H9 (cell line): Measurements from ENCODE around the gene STRN. TPM values are rescaled to one million over a fixed set of nuclear protein-coding genes. Genes with fewer than 3 reads are reported as not detected.
"Not testable (repeated sequence)": the region's sequence is repeated elsewhere in the genome, so short reads cannot be mapped to it uniquely, and the experiment has no call there.

ENCODE experiments used
- DNase-seq: peaks from one replicate; pipeline ENCODE4 v3.0.0-alpha.2; 2017
- H2AFZ ChIP-seq: one replicate; pipeline ENCODE4 v1.6.1; 2013; ENCODE audit warnings: mild to moderate bottlenecking, low read length, control low read depth, moderate library complexity
- H2AK5ac ChIP-seq: 2 replicates; pipeline ENCODE4 v1.6.1; 2013; ENCODE audit warnings: low read length, control low read depth, mixed read lengths; ENCODE audit not compliant: insufficient read length
- H2BK120ac ChIP-seq: one replicate; pipeline ENCODE4 v1.6.1; 2013; ENCODE audit warnings: low read depth, mild to moderate bottlenecking, low read length, control low read depth, inconsistent platforms; ENCODE audit not compliant: poor library complexity, severe bottlenecking
- H2BK12ac ChIP-seq: 2 replicates; pipeline ENCODE4 v1.6.1; 2013; ENCODE audit warnings: low read length, control low read depth, mixed read lengths, low read depth; ENCODE audit not compliant: insufficient read length
- H2BK15ac ChIP-seq: 2 replicates; pipeline ENCODE4 v1.6.1; 2013; ENCODE audit warnings: low read depth, low read length, control low read depth
- H2BK20ac ChIP-seq: one replicate; pipeline ENCODE4 v1.6.1; 2013; ENCODE audit warnings: low read depth, mild to moderate bottlenecking, low read length, control low read depth, inconsistent platforms; ENCODE audit not compliant: poor library complexity, severe bottlenecking
- H2BK5ac ChIP-seq: 2 replicates; pipeline ENCODE4 v1.6.1; 2013; ENCODE audit warnings: low read length, control low read depth, mixed read lengths; ENCODE audit not compliant: insufficient read length
- H3K14ac ChIP-seq: 2 replicates; pipeline ENCODE4 v1.6.1; 2013; ENCODE audit warnings: low read length, control low read depth; ENCODE audit not compliant: insufficient read depth
- H3K18ac ChIP-seq: 2 replicates; pipeline ENCODE4 v1.6.1; 2013; ENCODE audit warnings: low read depth, mild to moderate bottlenecking, mixed read lengths, low read length, control low read depth; ENCODE audit not compliant: insufficient read length
- H3K23ac ChIP-seq: 2 replicates; pipeline ENCODE4 v1.6.1; 2013; ENCODE audit warnings: low read length, control low read depth, mixed read lengths, low read depth; ENCODE audit not compliant: insufficient read length
- H3K23me2 ChIP-seq: 2 replicates; pipeline ENCODE4 v1.6.1; 2013; ENCODE audit warnings: low read depth, mild to moderate bottlenecking, mixed read lengths, low read length, control low read depth; ENCODE audit not compliant: insufficient read length, poor library complexity, severe bottlenecking
- H3K27ac ChIP-seq: 2 replicates; pipeline ENCODE4 v1.5.1; 2013; ENCODE audit warnings: low read length, control low read depth, mixed read lengths, low read depth; ENCODE audit not compliant: insufficient read length
- H3K27me3 ChIP-seq: 2 replicates; pipeline ENCODE4 v1.6.1; 2013; ENCODE audit warnings: low read length, control low read depth, inconsistent platforms; ENCODE audit not compliant: insufficient read depth
- H3K4ac ChIP-seq: 2 replicates; pipeline ENCODE4 v1.6.1; 2013; ENCODE audit warnings: low read depth, mild to moderate bottlenecking, control low read depth, inconsistent platforms, low read length, moderate library complexity
- H3K4me1 ChIP-seq: 2 replicates; pipeline ENCODE4 v1.6.1; 2013; ENCODE audit warnings: low read length, control low read depth, inconsistent platforms; ENCODE audit not compliant: insufficient read depth
- H3K4me2 ChIP-seq: 2 replicates; pipeline ENCODE4 v1.6.1; 2013; ENCODE audit warnings: low read length, control low read depth, mixed read lengths; ENCODE audit not compliant: insufficient read length, insufficient read depth
- H3K56ac ChIP-seq: 2 replicates; pipeline ENCODE4 v1.6.1; 2013; ENCODE audit warnings: low read depth, mild to moderate bottlenecking, mixed read lengths, low read length, control low read depth; ENCODE audit not compliant: insufficient read length
- H3K79me1 ChIP-seq: 2 replicates; pipeline ENCODE4 v1.6.1; 2013; ENCODE audit warnings: low read depth, mild to moderate bottlenecking, moderate library complexity, low read length, control low read depth, inconsistent platforms; ENCODE audit not compliant: insufficient read depth, poor library complexity, severe bottlenecking
- H3K79me2 ChIP-seq: 2 replicates; pipeline ENCODE4 v1.6.1; 2013; ENCODE audit warnings: low read length, control low read depth, inconsistent platforms; ENCODE audit not compliant: insufficient read depth
- H3K9ac ChIP-seq: 2 replicates; pipeline ENCODE4 v1.6.1; 2013; ENCODE audit warnings: low read length, control low read depth, mixed read lengths; ENCODE audit not compliant: insufficient read length; ENCODE audit errors: extremely low read depth
- H3K9me3 ChIP-seq: one replicate; pipeline ENCODE4 v1.6.1; 2013; ENCODE audit warnings: low read depth, low read length, inconsistent platforms; ENCODE audit not compliant: control insufficient read depth
- H3T11ph ChIP-seq: one replicate; pipeline ENCODE4 v1.6.1; 2013; ENCODE audit warnings: mild to moderate bottlenecking, low read length, control low read depth, inconsistent platforms
- H4K20me1 ChIP-seq: one replicate; pipeline ENCODE4 v1.6.1; 2013; ENCODE audit not compliant: control insufficient read depth, insufficient read length, insufficient read depth
- H4K5ac ChIP-seq: 2 replicates; pipeline ENCODE4 v1.6.1; 2013; ENCODE audit warnings: low read depth, mild to moderate bottlenecking, mixed read lengths, low read length, control low read depth; ENCODE audit not compliant: insufficient read length
- H4K8ac ChIP-seq: replicated peaks from 2 replicates; pipeline ENCODE4 v1.6.1; 2013; ENCODE audit warnings: low read length, control low read depth, mixed read lengths, low read depth; ENCODE audit not compliant: insufficient read length
- H4K91ac ChIP-seq: 2 replicates; pipeline ENCODE4 v1.6.1; 2013; ENCODE audit warnings: low read depth, mild to moderate bottlenecking, moderate library complexity, mixed read lengths, low read length, control low read depth; ENCODE audit not compliant: insufficient read length
- H3K27ac Mint-ChIP-seq, 3 experiments: 2 replicates in 2 of 3; 3 replicates in 1 of 3; pipeline ENCODE4 v1.8.0; 2020 to 2021; ENCODE audit warnings: mixed read lengths in 3 of 3, mild to moderate bottlenecking in 1 of 3, moderate library complexity in 1 of 3
- H3K27me3 Mint-ChIP-seq: 2 replicates; pipeline ENCODE4 v1.8.0; 2021; ENCODE audit warnings: low read depth, mild to moderate bottlenecking, moderate library complexity, mixed read lengths
- H3K36me3 Mint-ChIP-seq, 3 experiments: 2 replicates in 2 of 3; 3 replicates in 1 of 3; pipeline ENCODE4 v1.8.0; 2020 to 2021; ENCODE audit warnings: low read depth in 3 of 3, mixed read lengths in 3 of 3; ENCODE audit not compliant: insufficient read depth in 1 of 3
- H3K4me1 Mint-ChIP-seq, 2 experiments: 2 replicates each; pipeline ENCODE4 v1.8.0; 2020; ENCODE audit warnings: mixed read lengths in 2 of 2
- H3K4me3 Mint-ChIP-seq, 2 experiments: 2 replicates in 1 of 2; 3 replicates in 1 of 2; pipeline ENCODE4 v1.8.0; 2020 to 2021; ENCODE audit warnings: mild to moderate bottlenecking in 2 of 2, mixed read lengths in 2 of 2, moderate library complexity in 1 of 2
- H3K9me3 Mint-ChIP-seq, 2 experiments: 2 replicates in 1 of 2; 3 replicates in 1 of 2; pipeline ENCODE4 v1.8.0; 2020; ENCODE audit warnings: mild to moderate bottlenecking in 2 of 2, mixed read lengths in 2 of 2, moderate library complexity in 1 of 2
- WGBS: extraction: QIAGEN DNeasy Blood & Tissue Kit; methylation state at CpG from one replicate; pipeline ENCODE4 v1.1.7; 2013; ENCODE audit warnings: missing lambda C conversion rate, low lambda C conversion rate, mixed read lengths; ENCODE audit not compliant: insufficient read length; ENCODE audit errors: extremely low coverage; 5-methylcytosine and 5-hydroxymethylcytosine counted together
- total RNA-seq: library from RNA; stranded (reverse); gene quantifications from 2 replicates; pipeline ENCODE4 v1.2.1, GENCODE V29; 2021

The STRN gene
- total RNA-seq, 1 experiment from 2014 or later: 31.7 TPM

- not testable (repeated sequence) for H3K27me3 Mint-ChIP-seq, H2BK5ac ChIP-seq, H2BK12ac ChIP-seq, H4K91ac ChIP-seq, H3K79me2 ChIP-seq, H4K8ac ChIP-seq, H2BK20ac ChIP-seq, H3K27me3 ChIP-seq, H4K5ac ChIP-seq, H3K27ac ChIP-seq, H3K9me3 ChIP-seq, H3K4me3 Mint-ChIP-seq, H2BK15ac ChIP-seq, H2AFZ ChIP-seq, H3K4ac ChIP-seq, H3K23ac ChIP-seq, H3K23me2 ChIP-seq, H4K20me1 ChIP-seq, H3T11ph ChIP-seq, H3K4me1 ChIP-seq, H3K56ac ChIP-seq, H3K9me3 Mint-ChIP-seq, H3K4me2 ChIP-seq, H3K14ac ChIP-seq, H3K18ac ChIP-seq, H2BK120ac ChIP-seq, H2AK5ac ChIP-seq, DNase-seq, H3K9ac ChIP-seq, H3K79me1 ChIP-seq
- peaks cover 25 to 30% of the 10 kb centered on the region in 2 experiments for H3K4me1 Mint-ChIP-seq
- H3K36me3 Mint-ChIP-seq: peaks cover 8 to 18% (median 18%) of the 10 kb centered on the region in 3 experiments; a peak in 6 of 7 replicates
- H3K27ac Mint-ChIP-seq: peak overlapping the region; percentile 14 to 94 (median 59); a peak in 5 of 7 replicates
- WGBS: no CpG with 5 or more reads among the region's 5 CpGs
Measured at GRCh38 chr2:36926175-36927132, 39.9 kb downstream of the STRN start.

GRCh38 chr2:36922629-36923028, 43.7 kb downstream of the STRN start:
- H3K23me2 ChIP-seq, H3K4ac ChIP-seq, H3K9me3 ChIP-seq, H3K4me2 ChIP-seq, H2BK15ac ChIP-seq, H3K27ac ChIP-seq, H3T11ph ChIP-seq, H3K23ac ChIP-seq, H3K4me1 ChIP-seq, H3K79me2 ChIP-seq, H2BK20ac ChIP-seq, H3K9me3 Mint-ChIP-seq, H4K20me1 ChIP-seq, H3K9ac ChIP-seq, H4K8ac ChIP-seq, H3K18ac ChIP-seq, H2AK5ac ChIP-seq, H4K91ac ChIP-seq, H3K56ac ChIP-seq, DNase-seq, H2AFZ ChIP-seq, H2BK120ac ChIP-seq, H3K27me3 ChIP-seq, H3K27me3 Mint-ChIP-seq, H4K5ac ChIP-seq, H3K4me3 Mint-ChIP-seq, H3K14ac ChIP-seq, H3K79me1 ChIP-seq, H2BK12ac ChIP-seq, H2BK5ac ChIP-seq: not testable (repeated sequence)
- no CpG with 5 or more reads among the region's 10 CpGs for WGBS
- H3K27ac Mint-ChIP-seq: peak overlapping the region; percentile 66 to 87 (median 66); a peak in 5 of 7 replicates
- H3K4me1 Mint-ChIP-seq: peaks cover 28 to 31% of the 10 kb centered on the region in 2 experiments
- H3K36me3 Mint-ChIP-seq: peaks cover 8 to 18% (median 18%) of the 10 kb centered on the region in 3 experiments; a peak in 6 of 7 replicates
